HG03108 (cell line): ENCODE results near the gene CNTNAP5.

Experiments used
- ATAC-seq: cut with Tn5 transposase; IDR thresholded peaks from one replicate; pipeline ENCODE4 v1.9.1; 2021; ENCODE audit warnings: moderate library complexity; ENCODE audit not compliant: unreplicated experiment

Gene CNTNAP5

DNA sequence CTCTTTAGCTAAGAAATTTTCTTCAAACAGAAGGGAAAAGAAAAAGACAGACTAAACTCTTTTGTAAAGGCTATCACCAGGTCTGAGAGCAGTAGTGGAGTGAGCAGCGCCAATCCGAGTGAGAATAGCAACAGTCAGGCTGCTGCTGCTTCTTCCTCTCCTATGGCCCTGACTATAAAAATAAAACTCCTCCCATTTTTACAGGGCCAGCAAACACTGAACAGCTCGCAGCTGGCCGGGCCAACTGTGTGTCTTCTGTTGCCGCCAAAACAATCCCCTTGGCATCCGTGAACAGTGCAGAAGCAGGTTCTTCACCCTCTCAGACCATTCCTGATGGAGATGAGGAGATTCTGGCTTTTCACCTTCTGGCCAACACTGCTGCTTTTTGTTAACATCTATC, 124.5 kb downstream of the CNTNAP5 start:
- ATAC-seq: no peak

DNA sequence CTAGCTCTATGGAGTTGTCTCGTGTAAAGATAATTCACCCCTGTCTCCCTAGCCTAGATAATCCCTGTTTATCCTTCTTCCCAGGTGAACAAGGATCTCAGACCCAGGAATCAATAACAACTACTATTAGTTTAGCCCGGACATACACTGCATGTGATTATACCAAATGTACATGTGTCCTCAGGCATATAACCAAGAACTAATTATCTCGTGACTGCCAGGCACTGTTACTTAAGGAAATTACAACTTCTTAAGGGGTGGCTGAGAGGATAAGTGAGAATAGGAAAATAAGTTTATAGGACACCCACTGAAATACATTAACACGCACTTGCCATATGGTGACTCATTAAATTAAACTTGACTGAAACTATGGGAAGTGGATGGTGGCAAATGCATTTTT, 126.6 kb downstream of the CNTNAP5 start:
- ATAC-seq: no peak

DNA sequence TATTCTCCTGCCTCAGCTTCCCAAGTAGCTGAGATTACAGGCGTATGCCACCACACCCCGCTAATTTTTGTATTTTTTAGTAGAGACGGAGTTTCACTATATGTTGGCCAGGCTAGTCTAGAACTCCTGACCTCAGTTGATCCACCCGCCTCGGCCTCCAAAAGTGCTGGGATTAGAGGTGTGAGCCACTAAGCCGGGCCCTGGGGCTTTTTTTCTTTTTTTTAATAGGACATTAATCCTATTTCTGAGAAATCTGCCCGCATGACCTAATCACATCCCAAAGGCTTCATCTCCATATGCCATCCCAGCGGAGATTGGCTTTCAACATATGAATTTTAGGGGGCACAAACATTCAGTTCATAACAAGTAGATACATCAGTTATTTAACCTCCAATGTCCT, 128.6 kb downstream of the CNTNAP5 start:
- no peak for ATAC-seq

DNA sequence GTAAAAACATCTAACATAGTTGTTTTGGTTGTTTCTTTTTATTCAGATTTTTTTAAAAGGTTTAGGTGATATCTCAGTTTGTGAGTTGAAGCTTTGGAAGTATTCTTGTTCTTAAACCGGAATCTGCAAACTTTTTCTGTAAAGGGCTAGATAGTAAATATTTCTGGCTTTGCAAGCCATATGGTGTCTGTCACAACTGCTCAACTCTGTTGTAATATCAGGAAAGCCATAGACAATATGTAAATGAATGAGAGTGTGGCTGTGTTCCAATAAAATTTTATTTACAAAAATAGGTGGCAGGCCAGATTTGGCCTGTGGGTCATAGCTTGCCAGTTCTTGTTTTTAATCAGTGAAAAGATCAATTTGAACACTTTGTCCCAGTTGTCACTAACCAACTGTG, 134.1 kb downstream of the CNTNAP5 start:
- no peak for ATAC-seq

DNA sequence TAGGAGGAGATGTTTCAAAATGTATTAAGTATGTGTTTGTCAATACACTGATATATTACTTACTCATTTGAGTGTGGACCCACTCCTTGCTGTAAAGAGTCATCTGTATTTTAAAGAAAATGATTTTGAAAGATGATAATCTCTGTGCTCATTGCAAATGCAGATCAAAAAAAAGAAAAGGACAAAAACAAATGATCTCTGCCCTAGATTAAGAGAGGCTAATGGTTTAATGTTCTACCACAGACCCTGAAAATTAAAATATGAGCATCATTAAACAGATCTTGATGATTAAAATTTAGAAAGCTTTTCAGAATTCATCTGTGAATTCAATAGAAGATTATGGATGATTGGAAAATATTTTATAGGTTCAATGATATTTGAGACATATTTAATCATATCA, 136.5 kb downstream of the CNTNAP5 start:
- no peak for ATAC-seq

DNA sequence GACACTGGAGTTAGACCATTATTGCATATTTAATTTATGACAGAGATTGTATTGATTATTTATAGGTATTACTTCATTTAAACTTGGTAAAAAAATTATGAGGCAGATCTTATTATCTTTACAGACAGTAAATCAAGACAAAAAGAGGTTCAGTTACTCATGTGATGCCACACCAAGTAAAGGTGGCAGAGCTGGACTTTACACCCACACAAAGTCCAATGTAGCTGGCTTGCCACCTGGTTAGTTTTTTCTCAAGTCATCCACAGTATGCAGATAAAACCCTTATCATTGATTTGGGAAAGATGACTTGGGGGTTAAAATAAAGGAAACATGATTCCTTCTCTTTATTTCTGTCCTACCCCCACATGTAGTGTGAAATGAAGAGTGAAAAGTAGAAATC, 137.2 kb downstream of the CNTNAP5 start:
- no peak for ATAC-seq

DNA sequence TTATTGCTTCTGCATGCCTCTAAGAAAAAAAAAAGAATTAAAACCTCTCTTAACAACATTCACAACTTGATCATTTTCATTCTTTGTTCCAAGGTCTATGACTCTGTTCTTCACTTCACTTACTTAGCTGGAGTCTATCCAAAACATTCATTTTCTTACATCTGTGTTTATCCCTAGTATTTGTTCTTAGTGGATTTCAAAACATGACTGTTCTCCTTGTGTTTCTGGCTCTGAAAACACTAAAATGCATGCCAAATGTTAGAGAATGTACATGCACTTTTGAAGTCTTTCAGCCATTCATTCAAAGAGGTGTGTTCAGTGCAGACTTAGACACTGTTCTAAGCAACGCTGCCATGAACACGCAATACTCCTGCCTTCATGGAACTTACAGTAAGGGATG, 138.8 kb downstream of the CNTNAP5 start:
- no peak for ATAC-seq

DNA sequence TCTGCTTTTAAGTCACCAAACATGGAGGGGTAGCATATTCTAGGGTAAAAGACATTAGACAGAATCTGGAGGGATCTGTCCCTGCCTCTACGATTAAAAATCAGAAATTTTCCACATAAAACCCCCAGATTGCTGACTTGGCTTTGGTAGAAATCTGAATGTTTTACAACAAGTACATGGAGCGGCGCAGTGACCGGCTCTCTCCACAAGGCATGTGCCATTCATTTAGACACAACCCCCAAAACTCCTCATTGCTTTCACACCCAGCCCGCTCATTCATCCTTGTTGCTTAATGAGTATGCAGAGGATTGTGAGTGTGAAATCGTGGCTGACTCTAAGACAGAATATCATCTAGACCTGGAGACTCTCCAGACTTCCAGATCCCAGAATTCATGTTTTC, 140.6 kb downstream of the CNTNAP5 start:
- no peak for ATAC-seq

DNA sequence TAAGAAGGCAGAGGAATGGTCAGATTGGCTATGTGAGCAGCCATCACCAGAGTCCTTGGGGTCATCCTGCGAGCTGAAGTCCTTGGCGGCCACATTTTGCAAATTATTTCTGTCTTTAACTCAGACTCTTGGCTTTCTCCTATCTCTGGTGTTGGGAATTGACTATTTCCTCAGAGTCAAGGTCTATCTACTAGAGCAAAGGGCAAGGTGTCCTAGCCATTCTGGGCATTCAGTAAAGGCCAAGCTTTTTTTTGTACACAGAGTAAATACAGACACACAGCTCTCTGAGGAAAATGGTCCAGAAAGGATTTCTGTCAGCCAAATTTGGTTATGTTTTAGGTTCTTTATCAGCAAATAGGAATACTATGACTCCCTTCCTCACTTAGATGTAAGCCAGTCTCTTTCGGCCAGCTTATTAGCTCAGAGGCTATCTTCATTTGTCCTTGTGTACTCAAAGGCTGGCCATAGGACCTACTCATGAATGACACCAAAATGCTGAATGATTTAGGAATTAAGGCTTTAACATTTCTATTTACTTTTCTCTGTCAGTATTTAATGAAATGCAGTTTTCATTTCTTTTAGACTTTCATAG, 146.5 kb downstream of the CNTNAP5 start:
- ATAC-seq: no peak

DNA sequence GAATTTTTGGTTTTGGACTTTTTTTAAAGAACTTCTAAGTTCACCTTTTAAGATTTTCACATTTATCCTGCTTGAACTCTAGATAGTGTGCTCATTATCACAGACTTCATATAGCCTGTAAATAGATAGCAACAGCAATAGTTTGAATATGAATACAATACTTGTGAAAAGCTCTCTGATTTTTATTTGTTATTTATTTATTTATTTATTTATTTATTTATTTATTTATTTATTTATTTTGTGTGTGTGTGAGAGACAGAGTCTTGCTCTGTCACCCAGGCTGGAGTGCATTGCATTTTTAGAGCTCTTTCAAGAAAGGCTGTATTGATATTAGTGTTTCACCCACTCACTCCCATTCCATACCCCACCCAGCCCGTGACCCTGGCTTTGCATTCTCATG, 153.6 kb downstream of the CNTNAP5 start:
- ATAC-seq: no peak

DNA sequence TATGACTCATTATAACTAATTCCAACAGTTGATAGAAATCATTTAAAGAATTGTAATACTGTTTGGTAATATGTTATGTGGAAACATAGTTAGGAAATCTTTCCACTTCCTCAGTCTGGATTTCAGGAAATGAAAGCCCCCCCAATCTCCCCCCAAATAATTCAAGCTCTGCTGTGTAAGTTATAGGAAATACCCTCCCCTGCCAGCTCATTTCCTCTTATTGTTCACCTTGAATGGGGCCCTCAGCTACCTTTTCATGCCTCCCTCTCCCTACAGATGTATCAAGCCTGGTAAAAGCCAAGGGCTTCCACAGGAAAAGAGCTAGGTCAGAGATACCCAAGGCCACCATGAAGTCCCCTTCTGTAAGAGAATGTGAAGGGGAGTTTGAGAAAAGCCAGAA, 155.5 kb downstream of the CNTNAP5 start:
- ATAC-seq: no peak

DNA sequence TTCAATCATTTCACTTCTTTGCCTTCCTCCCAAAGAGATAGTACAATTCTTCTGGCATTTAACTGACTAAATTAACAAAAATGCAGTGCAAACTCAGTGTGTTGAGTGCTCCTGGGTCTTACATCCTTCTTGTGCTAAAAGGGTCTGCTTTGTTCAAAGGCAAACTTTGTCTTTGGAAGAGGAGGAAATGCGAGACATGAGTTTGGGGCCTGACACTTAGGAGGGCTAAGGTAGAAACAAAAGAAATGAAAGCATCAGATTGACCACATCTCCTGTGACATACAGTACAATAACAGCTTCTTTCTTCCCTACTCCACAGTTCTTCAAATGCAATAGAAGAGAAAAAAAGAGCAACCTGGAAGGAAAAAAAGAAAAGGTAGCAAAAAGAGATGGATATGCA, 161.7 kb downstream of the CNTNAP5 start:
- ATAC-seq: no peak

DNA sequence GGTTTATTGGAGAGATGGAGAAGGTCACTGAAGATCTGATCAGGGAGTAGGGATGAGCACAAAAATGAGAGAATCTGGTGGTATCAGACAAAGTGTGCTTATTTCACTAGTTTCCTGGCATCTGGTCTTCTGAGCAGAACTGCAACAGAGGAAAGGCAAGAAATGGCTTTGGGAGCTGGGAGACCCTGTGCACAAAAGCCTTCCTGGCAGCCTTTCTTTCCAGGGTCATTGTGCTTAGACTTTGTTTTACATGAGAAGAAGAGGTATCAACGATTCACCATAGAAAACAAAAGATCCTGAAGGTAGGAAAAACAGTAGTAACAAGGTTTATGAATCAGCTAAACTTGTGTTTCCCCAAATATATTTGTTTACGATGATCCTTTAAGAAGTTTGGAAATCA, 162.9 kb downstream of the CNTNAP5 start:
- ATAC-seq: no peak

DNA sequence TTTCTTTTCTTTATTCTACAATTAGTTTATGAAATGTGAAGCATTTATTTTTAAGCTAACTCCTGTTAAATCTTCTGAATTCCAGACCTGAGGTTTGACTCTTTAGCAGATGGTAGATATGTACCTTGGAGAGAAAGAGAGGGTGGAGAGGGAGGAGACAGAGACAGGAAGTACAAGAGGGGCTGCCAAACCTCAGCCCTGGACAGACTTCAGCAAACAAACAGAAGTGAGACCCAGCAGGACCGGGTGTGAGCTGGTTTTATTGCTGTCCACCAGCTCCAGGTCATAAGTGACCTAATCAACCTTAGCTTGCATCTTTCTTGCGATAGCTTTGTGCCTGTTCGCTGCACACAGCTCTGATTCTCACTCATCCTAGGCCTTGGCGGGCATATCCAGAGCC, 168.6 kb downstream of the CNTNAP5 start:
- no peak for ATAC-seq

DNA sequence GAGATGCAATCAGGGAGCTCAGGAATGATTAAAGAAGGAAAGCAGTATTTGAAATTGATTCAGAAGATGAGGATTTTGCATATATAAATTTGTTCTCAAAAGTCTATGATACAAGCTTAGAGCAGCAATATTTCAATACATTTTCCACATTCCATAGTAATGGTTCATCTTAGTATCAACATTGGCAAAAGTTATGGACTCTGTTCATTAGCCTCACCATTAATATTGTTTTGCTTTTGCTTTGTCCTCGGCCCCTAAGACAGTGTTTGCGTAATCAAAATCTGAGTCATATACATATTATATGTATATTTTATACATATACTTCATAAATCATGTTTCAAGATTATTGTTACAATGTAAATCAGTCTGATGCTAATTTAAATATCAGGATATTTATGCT, 176.6 kb downstream of the CNTNAP5 start:
- no peak for ATAC-seq

DNA sequence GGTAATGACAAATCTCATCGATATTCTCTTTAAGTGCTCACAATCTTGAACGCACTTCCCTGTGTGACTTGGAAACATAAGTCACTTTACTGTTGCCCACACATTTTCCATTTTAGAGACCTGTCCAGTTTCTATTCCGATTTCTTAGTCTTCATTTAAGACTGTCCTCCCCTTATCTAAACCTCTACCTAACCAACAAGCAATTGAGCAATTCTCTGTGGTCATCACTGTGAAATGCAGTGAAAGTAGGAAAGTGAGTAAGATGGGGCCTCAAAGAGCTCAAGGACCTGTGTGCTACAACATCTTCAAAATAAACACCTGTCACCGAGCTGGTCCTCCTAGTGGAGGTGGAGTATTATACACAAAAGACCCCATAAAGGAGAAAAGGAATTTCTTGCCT, 184.4 kb downstream of the CNTNAP5 start:
- ATAC-seq: no peak

DNA sequence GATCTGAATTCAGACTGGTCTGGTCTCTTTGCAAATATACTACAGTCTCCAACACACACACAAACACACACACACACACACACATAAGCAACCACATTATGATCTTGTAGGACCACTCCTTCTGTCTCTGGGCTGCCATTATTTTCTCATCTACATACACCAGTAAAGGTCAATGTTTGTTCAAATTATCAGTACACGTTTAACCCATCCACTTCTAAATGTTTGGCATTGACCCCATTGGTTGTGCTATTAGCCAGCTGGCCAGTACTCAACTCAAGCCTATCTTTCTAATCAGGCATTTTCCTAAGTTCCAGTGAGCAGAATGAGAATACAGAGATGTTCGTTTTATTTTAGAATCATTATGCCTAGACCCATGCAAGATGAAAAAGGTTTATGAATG, 186.4 kb downstream of the CNTNAP5 start:
- no peak for ATAC-seq

DNA sequence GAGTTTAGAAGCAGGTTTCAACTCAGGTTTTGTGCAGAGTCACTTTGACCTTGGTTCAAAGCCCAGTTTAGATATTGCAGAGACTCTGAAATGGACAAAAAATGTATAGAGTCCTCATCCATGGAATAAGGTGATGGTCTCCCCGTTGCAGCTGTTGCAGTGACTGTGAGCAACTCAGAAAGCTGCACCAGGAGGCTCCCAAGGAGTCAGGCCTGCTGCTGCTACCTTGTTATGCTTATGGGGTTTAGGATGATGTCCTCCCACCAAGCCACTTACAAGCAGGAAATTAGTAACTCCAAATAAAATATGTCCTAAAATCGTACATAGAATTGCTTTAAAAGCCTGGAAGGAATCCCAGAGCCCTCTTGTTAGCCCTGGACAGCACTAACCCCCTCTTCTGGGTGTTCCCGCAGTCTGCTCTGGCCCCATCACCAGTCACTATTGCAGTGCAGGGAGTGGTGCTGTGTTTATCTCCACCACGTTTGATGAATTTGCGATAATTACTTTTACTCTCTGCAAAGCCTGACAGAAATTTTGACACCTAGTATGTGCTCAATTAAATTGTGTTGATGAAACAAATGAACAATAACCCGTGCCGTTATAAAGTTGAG, 189.0 kb downstream of the CNTNAP5 start:
- no peak for ATAC-seq

DNA sequence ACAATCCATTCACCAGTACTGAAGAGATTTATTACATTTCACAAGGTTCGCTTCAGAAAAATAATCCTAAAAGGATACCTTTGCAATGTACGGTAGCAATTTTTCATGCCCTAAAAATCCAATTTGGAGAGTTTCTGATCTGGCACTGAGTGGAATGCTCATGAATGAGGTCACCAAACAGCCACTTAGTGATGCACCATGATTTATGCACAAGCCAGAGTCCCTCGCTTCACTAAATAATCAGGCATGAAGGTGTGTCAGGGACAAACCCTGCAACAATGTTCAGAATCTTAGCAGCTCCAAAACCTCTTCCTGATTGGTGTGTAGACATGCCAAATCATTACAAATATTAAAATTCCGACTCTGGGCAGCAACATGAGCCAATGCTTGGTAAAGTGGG, 221.1 kb downstream of the CNTNAP5 start:
- ATAC-seq: no peak

DNA sequence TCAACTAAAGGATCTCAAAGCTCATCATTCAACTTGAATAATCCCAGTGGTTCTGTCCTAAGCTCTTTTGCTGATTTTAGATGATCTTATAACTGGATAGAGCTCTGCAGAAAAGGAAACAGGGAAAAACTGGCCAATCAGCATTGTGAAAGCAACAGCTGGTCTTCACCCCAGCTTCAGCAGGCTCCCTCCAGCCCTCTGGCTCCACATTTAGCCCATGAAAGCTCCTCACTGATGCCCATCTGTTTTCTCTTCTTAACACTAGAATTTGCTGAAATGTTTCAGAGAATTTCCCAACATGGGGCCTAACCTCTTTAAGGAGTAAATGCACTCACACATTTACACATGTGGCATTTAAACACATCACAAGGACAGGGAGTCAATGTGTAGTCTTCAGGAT, 223.3 kb downstream of the CNTNAP5 start:
- ATAC-seq: no peak

DNA sequence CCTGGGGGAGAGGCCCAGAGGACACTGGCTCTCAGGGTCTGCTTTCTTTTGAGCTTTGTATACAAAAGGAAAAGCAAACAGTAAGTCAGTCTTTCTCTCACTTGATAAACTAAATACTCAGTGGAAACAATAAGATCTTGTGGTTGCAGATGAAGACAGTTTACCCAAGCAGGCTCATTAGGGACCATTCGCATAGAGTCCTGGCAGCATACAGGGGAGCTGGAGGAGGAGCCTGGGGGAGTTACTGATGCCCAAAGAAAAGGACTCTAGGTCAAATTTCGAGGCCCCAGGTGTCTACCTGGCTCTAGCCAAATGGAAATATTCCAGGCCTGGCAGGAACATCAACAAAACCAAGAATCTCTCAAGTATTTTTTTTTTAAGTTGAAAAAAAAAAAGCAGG, 225.3 kb downstream of the CNTNAP5 start:
- no peak for ATAC-seq

DNA sequence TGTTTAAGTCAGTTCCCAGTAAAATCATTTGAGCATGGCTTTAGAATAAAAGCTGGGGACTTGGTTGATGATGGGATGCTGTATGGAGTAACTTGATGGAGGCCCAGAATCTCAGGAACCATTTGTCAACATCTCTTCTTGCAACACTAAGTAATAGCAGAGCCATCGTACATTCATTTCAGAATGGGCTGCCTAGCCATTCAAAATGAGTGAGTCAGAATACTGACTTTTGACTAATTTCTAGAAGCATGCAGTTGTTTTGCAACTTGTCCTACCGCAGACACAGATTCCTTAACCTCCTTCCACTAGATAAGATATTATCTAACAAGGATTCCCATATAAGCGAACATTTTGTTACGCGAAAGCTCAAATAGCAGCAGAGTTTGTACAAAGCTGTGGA, 229.5 kb downstream of the CNTNAP5 start:
- no peak for ATAC-seq

DNA sequence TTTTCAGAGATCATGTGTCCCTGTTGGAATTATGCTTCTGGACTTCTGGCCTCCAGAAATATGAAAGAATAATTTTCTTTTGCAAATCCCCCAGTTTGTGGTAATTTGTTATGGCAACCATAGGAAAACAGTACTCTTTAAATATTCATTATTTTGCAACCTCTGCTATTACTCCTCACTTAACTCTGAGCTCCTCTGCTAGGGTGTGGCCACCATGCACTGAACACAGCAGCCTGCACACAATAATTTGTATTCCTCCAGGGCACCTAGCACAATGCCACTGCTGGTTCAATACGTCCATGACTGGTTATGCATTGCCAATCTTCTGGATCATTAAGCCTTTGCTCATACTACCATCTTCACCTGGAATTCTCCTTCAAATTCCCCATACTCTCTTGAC, 232.0 kb downstream of the CNTNAP5 start:
- ATAC-seq: no peak
